Gastrocnemius medialis (tissue), 4 donors: ENCODE measurements around the gene PIEZO1.

Experiments
- POLR2A ChIP-seq, 2 donors: fragments of 450-650 bp; IDR thresholded peaks; one replicate each; pipeline ENCODE4 v1.6.1; 2017; ENCODE audit warnings: antibody characterized with exemption in 2 of 2, mild to moderate bottlenecking in 2 of 2, moderate library complexity in 2 of 2
- TF ChIP-seq, protein P1 (sequence below), 5 experiments: fragments of 450-650 bp in 3 of 5; fragments of 200-600 bp in 2 of 5; sonication (generic) in 2 of 5; IDR thresholded peaks in 4 of 5; conservative IDR thresholded peaks in 1 of 5; 1 replicate in 4 of 5; 2 replicates in 1 of 5; pipeline ENCODE4 v1.5.1; 2016 to 2019; ENCODE audit warnings: antibody characterized with exemption in 5 of 5, mild to moderate bottlenecking in 3 of 5, moderate library complexity in 3 of 5

DNA sequence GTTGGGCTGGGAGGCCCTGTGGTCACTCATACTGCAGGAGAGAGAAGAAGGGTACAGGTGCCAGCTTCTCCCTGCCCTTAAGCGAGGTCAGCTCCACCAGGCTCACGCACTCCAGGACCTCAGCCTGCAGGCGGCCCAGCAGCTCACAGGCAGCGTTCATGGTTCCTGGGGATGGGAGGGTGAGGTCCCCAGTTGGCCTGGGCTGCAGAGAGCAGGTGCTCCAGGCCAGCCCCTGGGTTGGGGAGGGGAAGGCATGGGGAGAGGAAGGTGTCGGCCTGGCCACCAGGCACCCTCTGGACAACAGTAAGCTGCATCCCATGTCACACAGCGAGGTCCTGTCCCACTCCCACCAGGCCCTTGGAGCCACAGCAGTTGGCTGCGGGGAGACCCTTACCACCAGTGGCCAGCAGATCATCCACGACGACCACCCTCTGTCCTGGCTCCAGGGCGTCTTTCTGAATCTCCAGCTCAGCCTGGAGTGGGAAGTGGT lies 24.7 kb upstream of the PIEZO1 start:
- TF ChIP-seq POLR2A (IDR thresholded peaks at IDR 0.05) = no peak
- TF ChIP-seq, protein P1, sequence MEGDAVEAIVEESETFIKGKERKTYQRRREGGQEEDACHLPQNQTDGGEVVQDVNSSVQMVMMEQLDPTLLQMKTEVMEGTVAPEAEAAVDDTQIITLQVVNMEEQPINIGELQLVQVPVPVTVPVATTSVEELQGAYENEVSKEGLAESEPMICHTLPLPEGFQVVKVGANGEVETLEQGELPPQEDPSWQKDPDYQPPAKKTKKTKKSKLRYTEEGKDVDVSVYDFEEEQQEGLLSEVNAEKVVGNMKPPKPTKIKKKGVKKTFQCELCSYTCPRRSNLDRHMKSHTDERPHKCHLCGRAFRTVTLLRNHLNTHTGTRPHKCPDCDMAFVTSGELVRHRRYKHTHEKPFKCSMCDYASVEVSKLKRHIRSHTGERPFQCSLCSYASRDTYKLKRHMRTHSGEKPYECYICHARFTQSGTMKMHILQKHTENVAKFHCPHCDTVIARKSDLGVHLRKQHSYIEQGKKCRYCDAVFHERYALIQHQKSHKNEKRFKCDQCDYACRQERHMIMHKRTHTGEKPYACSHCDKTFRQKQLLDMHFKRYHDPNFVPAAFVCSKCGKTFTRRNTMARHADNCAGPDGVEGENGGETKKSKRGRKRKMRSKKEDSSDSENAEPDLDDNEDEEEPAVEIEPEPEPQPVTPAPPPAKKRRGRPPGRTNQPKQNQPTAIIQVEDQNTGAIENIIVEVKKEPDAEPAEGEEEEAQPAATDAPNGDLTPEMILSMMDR (IDR thresholded peaks at IDR 0.05 in 4 of 5, conservative IDR thresholded peaks at IDR 0.05 in 1 of 5) = no peak
